Measurements from ENCODE around the gene GGT6.

GGT6 gene

GRCh38 chr17:4535667-4536258, 24.6 kb downstream of the GGT6 start:
- Mint-ChIP-seq H3K36me3 (ENCODE audit: low read depth) (peaks cover 4% of the 10 kb centered on the region), H3K9me3 (no peaks in the 10 kb centered on the region)

GRCh38 chr17:4534928-4535666, 25.3 kb downstream of the GGT6 start:
- no peak for TF ChIP-seq CTCF (IDR thresholded peaks at IDR 0.05; ENCODE audit: unreplicated experiment in 3 of 3)
- H3K27me3 Mint-ChIP-seq (ENCODE audit: low read depth), result peaks cover 5% of the 10 kb centered on the region

More at GRCh38 chr17:4535667-4536258, 24.6 kb downstream of the GGT6 start:
- Mint-ChIP-seq H3K4me1 (peaks cover 11% of the 10 kb centered on the region), H3K4me3 (peak overlapping the region in 1 of 3 experiments; percentile 62), H3K27me3 (ENCODE audit: low read depth) (peaks cover 5% of the 10 kb centered on the region), H3K27ac (peak overlapping the region in 1 of 3 experiments; percentile 48)
- no peak for TF ChIP-seq CTCF (IDR thresholded peaks at IDR 0.05; ENCODE audit: unreplicated experiment in 3 of 3)

GRCh38 chr17:4534515-4534914, 25.9 kb downstream of the GGT6 start:
- Mint-ChIP-seq H3K27ac (no peak overlapping the region), H3K27me3 (ENCODE audit: low read depth) (peaks cover 5% of the 10 kb centered on the region), H3K36me3 (ENCODE audit: low read depth) (peaks cover under 1% of the 10 kb centered on the region), H3K4me3 (no peak overlapping the region), H3K9me3 (no peaks in the 10 kb centered on the region), H3K4me1 (peaks cover 13% of the 10 kb centered on the region)
- no peak for TF ChIP-seq CTCF (IDR thresholded peaks at IDR 0.05; ENCODE audit: unreplicated experiment in 3 of 3)

More at GRCh38 chr17:4534928-4535666, 25.3 kb downstream of the GGT6 start:
- Mint-ChIP-seq H3K36me3 (ENCODE audit: low read depth) (peaks cover 4% of the 10 kb centered on the region), H3K27ac (peak overlapping the region in 1 of 3 experiments; percentile 48), H3K9me3 (no peaks in the 10 kb centered on the region), H3K4me3 (peak overlapping the region in 1 of 3 experiments; percentile 62), H3K4me1 (peaks cover 11% of the 10 kb centered on the region)

GRCh38 chr17:4533523-4534504, 26.6 kb downstream of the GGT6 start:
- Mint-ChIP-seq H3K27me3 (ENCODE audit: low read depth) (peaks cover 5% of the 10 kb centered on the region), H3K36me3 (ENCODE audit: low read depth) (no peaks in the 10 kb centered on the region), H3K4me3 (no peak overlapping the region), H3K27ac (peak overlapping the region in 1 of 3 experiments; percentile 37), H3K4me1 (peaks cover 15% of the 10 kb centered on the region), H3K9me3 (no peaks in the 10 kb centered on the region)
- TF ChIP-seq CTCF (IDR thresholded peaks at IDR 0.05; ENCODE audit: unreplicated experiment in 3 of 3), result no peak

DNA sequence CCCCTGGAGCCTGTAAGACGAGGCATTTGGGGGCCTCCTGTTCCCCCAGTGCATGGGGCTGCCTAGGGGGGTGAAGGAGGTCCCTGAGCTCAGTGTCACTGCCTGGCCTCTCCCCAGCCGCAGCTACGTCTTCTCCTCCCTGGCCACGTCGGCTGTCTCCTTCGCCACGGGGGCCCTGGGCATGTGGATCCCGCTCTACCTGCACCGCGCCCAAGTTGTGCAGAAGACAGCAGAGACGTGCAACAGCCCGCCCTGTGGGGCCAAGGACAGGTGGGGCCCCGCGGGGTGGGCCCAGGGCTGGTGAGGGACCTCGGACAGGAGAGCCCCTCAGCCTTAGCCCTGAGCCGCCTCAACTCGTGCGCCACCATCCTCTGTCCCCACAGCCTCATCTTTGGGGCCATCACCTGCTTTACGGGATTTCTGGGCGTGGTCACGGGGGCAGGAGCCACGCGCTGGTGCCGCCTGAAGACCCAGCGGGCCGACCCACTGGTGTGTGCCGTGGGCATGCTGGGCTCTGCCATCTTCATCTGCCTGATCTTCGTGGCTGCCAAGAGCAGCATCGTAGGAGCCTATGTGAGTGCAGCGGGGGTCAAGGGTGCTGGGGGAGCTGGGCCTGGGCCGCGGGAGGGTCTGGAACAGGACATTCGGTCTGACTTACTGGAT, 27.4 kb downstream of the GGT6 start:
- peaks cover 15% of the 10 kb centered on the region for H3K4me1 Mint-ChIP-seq
- no peaks in the 10 kb centered on the region for H3K36me3 Mint-ChIP-seq (ENCODE audit: low read depth)
- no peaks in the 10 kb centered on the region for H3K9me3 Mint-ChIP-seq
- H3K27me3 Mint-ChIP-seq (ENCODE audit: low read depth), result peaks cover 5% of the 10 kb centered on the region
- TF ChIP-seq CTCF (IDR thresholded peaks at IDR 0.05; ENCODE audit: unreplicated experiment in 3 of 3), result no peak
- H3K4me3 Mint-ChIP-seq, result no peak overlapping the region
- H3K27ac Mint-ChIP-seq, result peak overlapping the region in 1 of 3 experiments; percentile 37
